Esophagus squamous epithelium (tissue), 5 donors: Measurements from ENCODE around the gene WDR88. TPM values are rescaled to one million over a fixed set of nuclear protein-coding genes. Genes with fewer than 3 reads are reported as not detected.

ENCODE experiments used
- DNase-seq: peaks from one replicate; lab custom pipeline; 2025; lab: John Stamatoyannopoulos, UW
- H3K27ac ChIP-seq, 4 donors: fragments of 200-600 bp; sonication (generic); one replicate each; pipeline ENCODE4 v1.5.1; 2016 to 2019; ENCODE audit warnings: mild to moderate bottlenecking in 1 of 4
- H3K27me3 ChIP-seq, 4 donors: fragments of 200-600 bp; sonication (generic); 1 replicate in 3 of 4; 2 replicates in 1 of 4; pipeline versions ENCODE4 v1.5.1 to v1.6.0; 2017 to 2021; ENCODE audit warnings: antibody characterized with exemption in 1 of 4
- H3K36me3 ChIP-seq, 3 donors: fragments of 200-600 bp; sonication (generic); one replicate each; pipeline ENCODE4 v1.5.1; 2016 to 2019
- H3K4me1 ChIP-seq, 3 donors: fragments of 200-600 bp; sonication (generic); one replicate each; pipeline ENCODE4 v1.5.1; 2017 to 2019
- H3K4me3 ChIP-seq, 4 donors: fragments of 200-600 bp; sonication (generic); 1 replicate in 3 of 4; 2 replicates in 1 of 4; pipeline ENCODE4 v1.5.1; 2016 to 2019; ENCODE audit warnings: mild to moderate bottlenecking in 2 of 4, moderate library complexity in 1 of 4
- H3K9me3 ChIP-seq, 3 donors: fragments of 200-600 bp; sonication (generic); one replicate each; pipeline ENCODE4 v1.5.1; 2016 to 2019
- CTCF ChIP-seq, 6 experiments: fragments of 450-650 bp in 4 of 6; fragments of 200-600 bp in 2 of 6; sonication (generic) in 2 of 6; IDR thresholded peaks; one replicate each; pipeline ENCODE4 v1.5.1; 2016 to 2019; ENCODE audit warnings: antibody characterized with exemption in 6 of 6, mild to moderate bottlenecking in 4 of 6, moderate library complexity in 4 of 6
- POLR2A ChIP-seq, 4 donors: fragments of 450-650 bp; IDR thresholded peaks; one replicate each; pipeline ENCODE4 v1.6.1; 2017; ENCODE audit warnings: antibody characterized with exemption in 4 of 4, mild to moderate bottlenecking in 4 of 4, moderate library complexity in 3 of 4
- WGBS, 2 donors: methylation state at CpG; one replicate each; pipeline ENCODE4 v1.1.5; 2018; 5-methylcytosine and 5-hydroxymethylcytosine counted together
- intact Hi-C: fragments of 100-400 bp; cut with DNase I; formaldehyde crosslinking; loops from one replicate; pipeline ENCODE4 v1.15.0; 2022
- total RNA-seq, 4 donors: library from RNA; depleted of rRNA; stranded (reverse); fragments of >200 nt; gene quantifications; one replicate each; pipeline ENCODE4 v1.1.0, GENCODE V29; 2016
- donor health status: DM: yes; HTN: yes; CAD: no.

Gene WDR88
- total RNA-seq, 4 donors from 2014 or later = not detected

- Histone ChIP-seq H3K4me1 (no peaks in the 10 kb centered on the region), H3K36me3 (peaks cover 6 to 99% (median 43%) of the 10 kb centered on the region in 3 donors), H3K4me3 (no peak overlapping the region), H3K27me3 (no peaks in the 10 kb centered on the region), H3K27ac (no peak overlapping the region), H3K9me3 (no peaks in the 10 kb centered on the region)
- TF ChIP-seq CTCF (IDR thresholded peaks at IDR 0.05) (no peak), POLR2A (IDR thresholded peaks at IDR 0.05) (no peak)
- intact Hi-C loops = no loop called here
- no peak for DNase-seq
- 89 to 92% methylated on average over 9 to 10 of the region's 10 CpGs for WGBS, 2 donors
These were observed 30.8 kb upstream of the WDR88 start for GRCh38 chr19:33100894-33101644.

- Histone ChIP-seq H3K4me1 (no peaks in the 10 kb centered on the region), H3K4me3 (no peak overlapping the region), H3K27ac (no peak overlapping the region), H3K27me3 (no peaks in the 10 kb centered on the region), H3K9me3 (no peaks in the 10 kb centered on the region), H3K36me3 (peaks cover 13 to 99% (median 29%) of the 10 kb centered on the region in 3 donors)
- DNase-seq = no peak
- TF ChIP-seq CTCF (IDR thresholded peaks at IDR 0.05) (no peak), POLR2A (IDR thresholded peaks at IDR 0.05) (no peak)
- intact Hi-C loops = no loop called here
- WGBS, 2 donors = 88 to 92% methylated on average over 5 to 6 of the region's 6 CpGs
These were observed 29.0 kb upstream of the WDR88 start for GRCh38 chr19:33102893-33103292.

DNA sequence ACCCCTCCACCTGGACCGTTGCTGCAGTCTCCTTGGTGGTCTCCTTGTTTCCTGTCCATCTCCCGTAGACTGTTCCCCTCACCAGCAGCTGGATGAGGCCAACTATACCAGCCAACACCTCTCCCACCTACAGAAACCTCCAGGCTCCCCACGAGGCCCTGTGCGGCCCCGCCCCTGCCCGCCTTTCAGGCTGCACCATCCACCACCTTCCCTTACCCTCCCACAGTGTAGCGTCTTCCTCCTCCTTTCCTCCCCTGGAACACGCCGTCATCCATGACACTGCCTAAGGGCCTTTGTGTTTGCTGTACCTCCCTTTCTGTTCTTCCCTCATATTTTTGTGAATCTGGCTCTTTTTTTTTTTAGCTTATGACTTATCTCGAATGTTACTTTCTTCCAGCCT is 23.8 kb upstream of the WDR88 start:
- DNase-seq = no peak
- H3K9me3 ChIP-seq = no peaks in the 10 kb centered on the region
- WGBS, 2 donors = 91 to 94% methylated on average over 10 of the region's 10 CpGs

GRCh38 chr19:33110137-33110910 is 21.6 kb upstream of the WDR88 start:
- no peak for DNase-seq
- no peak overlapping the region for H3K27ac ChIP-seq
- no peak overlapping the region for H3K4me3 ChIP-seq
- intact Hi-C loops = loop anchor here (10.0 kb wide), 1 partner anchor 136 kb away; the partner anchor contains the start of genes CEP89 and FAAP24
- H3K9me3 ChIP-seq = no peaks in the 10 kb centered on the region
- H3K4me1 ChIP-seq = no peaks in the 10 kb centered on the region
- peaks cover 25 to 100% (median 31%) of the 10 kb centered on the region in 3 donors for H3K36me3 ChIP-seq
- WGBS, 2 donors = 78 to 85% methylated on average over 9 of the region's 9 CpGs
- no peaks in the 10 kb centered on the region for H3K27me3 ChIP-seq
- no peak for TF ChIP-seq POLR2A (IDR thresholded peaks at IDR 0.05)
- no peak for TF ChIP-seq CTCF (IDR thresholded peaks at IDR 0.05)

More for the DNA sequence above, 23.8 kb upstream of the WDR88 start:
- Histone ChIP-seq H3K4me1 (no peaks in the 10 kb centered on the region), H3K36me3 (peaks cover 17 to 100% (median 26%) of the 10 kb centered on the region in 3 donors), H3K4me3 (no peak overlapping the region), H3K27ac (no peak overlapping the region), H3K27me3 (no peaks in the 10 kb centered on the region)
- intact Hi-C loops = no loop called here
- no peak for TF ChIP-seq POLR2A (IDR thresholded peaks at IDR 0.05)
- TF ChIP-seq CTCF (IDR thresholded peaks at IDR 0.05) = no peak

- Histone ChIP-seq H3K36me3 (peaks cover 20 to 99% (median 31%) of the 10 kb centered on the region in 3 donors), H3K27ac (no peak overlapping the region), H3K4me1 (no peaks in the 10 kb centered on the region), H3K4me3 (no peak overlapping the region), H3K27me3 (no peaks in the 10 kb centered on the region), H3K9me3 (no peaks in the 10 kb centered on the region)
- intact Hi-C loops = loop anchor here (10.0 kb wide), 1 partner anchor 137 kb away; the partner anchor contains the start of genes CEP89 and FAAP24
- DNase-seq = no peak
- TF ChIP-seq POLR2A (IDR thresholded peaks at IDR 0.05) = no peak
- no peak for TF ChIP-seq CTCF (IDR thresholded peaks at IDR 0.05)
- WGBS, 2 donors = 78 to 85% methylated on average over 3 of the region's 11 CpGs
These were observed 20.3 kb upstream of the WDR88 start for GRCh38 chr19:33111587-33111986.
